A549 (cell line): ENCODE results near the gene SYPL1.

Experiments
- CTCF ChIP-seq: fragments of >200 bp; sonication (Bioruptor Twin); formaldehyde crosslinking; IDR thresholded peaks from 3 replicates; pipeline ENCODE4 v1.5.1; 2016
- HOXB5 ChIP-seq: fragments of 250-450 bp; sonication (Bioruptor Pico); IDR thresholded peaks from 2 replicates; pipeline ENCODE4 v1.5.0; 2020; ENCODE audit warnings: mild to moderate bottlenecking, moderate library complexity
- MYC ChIP-seq: IDR thresholded peaks from 2 replicates; pipeline ENCODE4 v1.6.1; 2012; ENCODE audit warnings: mild to moderate bottlenecking, inconsistent platforms, low read length, improper control_type of control experiment, borderline replicate concordance
- USF2 ChIP-seq: fragments of 450-650 bp; IDR thresholded peaks from 2 replicates; pipeline ENCODE4 v1.6.1; 2014; ENCODE audit warnings: antibody characterized with exemption

DNA sequence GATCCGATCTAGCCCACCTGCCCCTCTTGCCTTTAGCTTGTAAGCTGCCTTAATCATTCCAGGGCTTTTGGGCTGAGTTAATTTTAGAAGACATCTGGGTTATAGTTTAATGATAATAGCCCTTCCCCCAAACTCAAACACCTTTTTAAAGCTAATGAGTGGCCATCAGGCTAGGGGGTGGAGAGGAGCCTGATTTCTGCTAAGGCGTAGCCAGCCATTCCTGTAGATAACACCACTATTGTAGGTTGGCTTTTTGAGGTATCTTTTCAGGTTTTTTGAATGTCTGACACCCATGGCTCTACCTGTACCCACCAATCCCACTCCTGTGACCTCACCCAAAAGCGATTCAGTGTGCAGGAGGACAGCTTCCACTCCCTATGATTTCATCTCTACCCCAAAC lies 7.6 kb upstream of the SYPL1 start:
- TF ChIP-seq CTCF (no peak), MYC (no peak), HOXB5 (CRISPR knock-in tag) (no peak), USF2 (no peak)
